GM12872 (cell line): ENCODE data around the gene WDR62.

Source experiments
- TF ChIP-seq, protein P1 (sequence below): IDR thresholded peaks from 3 replicates; pipeline ENCODE4 v1.5.1; 2011; ENCODE audit warnings: low read depth, mild to moderate bottlenecking, low read length, moderate library complexity; ENCODE audit not compliant: insufficient read depth

The WDR62 gene

DNA sequence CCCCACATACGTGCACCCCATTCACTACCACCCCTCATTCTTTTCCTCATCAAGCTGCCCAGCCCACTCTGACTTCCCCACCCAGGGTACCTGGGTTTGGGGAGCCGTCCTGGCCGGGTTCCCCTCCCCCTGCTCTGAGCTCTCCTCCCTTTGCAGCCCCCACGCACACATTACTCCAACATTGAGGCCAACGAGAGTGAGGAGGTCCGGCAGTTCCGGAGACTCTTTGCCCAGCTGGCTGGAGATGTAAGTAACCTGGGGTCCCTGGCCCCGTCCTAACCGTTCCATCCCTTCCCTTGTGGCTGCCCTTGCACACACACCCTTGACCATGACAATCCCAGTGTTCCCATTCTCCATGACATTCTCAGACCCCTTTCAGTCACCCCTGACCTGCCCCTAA is 87.8 kb downstream of the WDR62 start:
- TF ChIP-seq, protein P1, sequence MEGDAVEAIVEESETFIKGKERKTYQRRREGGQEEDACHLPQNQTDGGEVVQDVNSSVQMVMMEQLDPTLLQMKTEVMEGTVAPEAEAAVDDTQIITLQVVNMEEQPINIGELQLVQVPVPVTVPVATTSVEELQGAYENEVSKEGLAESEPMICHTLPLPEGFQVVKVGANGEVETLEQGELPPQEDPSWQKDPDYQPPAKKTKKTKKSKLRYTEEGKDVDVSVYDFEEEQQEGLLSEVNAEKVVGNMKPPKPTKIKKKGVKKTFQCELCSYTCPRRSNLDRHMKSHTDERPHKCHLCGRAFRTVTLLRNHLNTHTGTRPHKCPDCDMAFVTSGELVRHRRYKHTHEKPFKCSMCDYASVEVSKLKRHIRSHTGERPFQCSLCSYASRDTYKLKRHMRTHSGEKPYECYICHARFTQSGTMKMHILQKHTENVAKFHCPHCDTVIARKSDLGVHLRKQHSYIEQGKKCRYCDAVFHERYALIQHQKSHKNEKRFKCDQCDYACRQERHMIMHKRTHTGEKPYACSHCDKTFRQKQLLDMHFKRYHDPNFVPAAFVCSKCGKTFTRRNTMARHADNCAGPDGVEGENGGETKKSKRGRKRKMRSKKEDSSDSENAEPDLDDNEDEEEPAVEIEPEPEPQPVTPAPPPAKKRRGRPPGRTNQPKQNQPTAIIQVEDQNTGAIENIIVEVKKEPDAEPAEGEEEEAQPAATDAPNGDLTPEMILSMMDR: no peak

- TF ChIP-seq, protein P1: no peak
Measured at GRCh38 chr19:36144624-36145023, 89.9 kb downstream of the WDR62 start.

- TF ChIP-seq, protein P1: no peak
Measured at GRCh38 chr19:36149673-36150406, 95.1 kb downstream of the WDR62 start.

DNA sequence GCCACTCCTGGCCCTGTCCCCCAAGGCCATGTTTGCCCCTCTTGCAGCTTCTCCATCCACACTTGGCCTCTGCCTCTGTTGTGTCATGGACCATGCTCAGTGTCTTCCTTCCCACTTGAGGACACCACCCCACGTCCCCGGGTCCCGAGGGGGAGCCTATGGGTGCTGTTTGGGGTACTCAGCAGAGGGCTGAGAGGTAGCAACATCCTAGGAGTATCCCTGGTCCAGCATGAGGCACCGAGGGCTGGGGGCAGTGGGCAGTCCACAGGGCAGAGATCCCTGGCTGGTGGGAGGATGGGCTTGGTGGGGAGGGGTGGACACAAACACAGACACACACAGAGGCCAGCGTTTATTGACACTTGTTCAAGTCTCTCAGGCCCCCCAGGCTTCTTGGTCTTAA is 95.9 kb downstream of the WDR62 start:
- TF ChIP-seq, protein P1: no peak

DNA sequence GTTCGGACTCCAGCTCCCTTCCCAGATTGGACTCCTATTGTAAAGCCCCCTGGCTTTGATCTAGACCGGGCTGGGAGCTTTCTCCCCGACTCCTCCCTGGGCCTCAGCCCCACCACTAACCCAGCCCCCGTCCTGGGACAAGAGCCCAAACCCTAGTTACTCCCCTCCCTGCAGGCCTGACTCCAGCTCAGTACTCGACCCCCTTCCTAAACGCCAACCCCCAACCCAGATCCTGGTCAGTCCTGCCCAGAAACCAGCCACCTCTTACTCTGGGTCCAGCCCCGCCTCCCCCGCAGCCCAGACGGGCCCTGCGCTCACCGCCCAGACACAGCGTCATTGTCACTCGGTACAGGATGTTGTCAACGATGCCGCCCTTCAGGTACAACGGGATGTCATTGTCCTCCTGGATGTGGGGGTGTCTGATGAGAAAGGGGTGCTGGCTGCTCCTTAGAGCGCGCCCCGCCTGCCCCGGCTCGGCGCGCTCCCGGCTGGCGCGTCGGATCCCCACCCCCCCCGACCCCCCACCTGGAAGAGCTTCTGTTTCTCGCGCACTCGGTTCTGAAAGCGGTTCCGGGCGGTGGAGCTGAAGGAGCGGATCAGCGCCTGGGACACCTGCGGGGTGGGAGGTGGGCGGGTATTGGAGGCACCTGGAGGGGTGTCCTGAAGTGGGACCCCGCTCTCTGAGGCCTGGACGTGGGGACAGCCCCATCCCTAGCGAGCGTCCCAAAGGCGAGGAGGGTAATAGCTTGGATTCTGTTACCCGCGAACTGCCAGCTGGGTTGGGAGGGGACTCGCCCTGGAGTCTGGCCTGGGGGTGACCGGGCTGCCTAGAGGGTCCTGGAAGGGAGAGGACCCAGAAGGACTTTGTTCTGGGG is 96.7 kb downstream of the WDR62 start:
- TF ChIP-seq, protein P1: no peak

- TF ChIP-seq, protein P1: no peak
Measured at GRCh38 chr19:36152019-36152351, 97.3 kb downstream of the WDR62 start.

GRCh38 chr19:36152352-36153091 is 97.8 kb downstream of the WDR62 start, which contains the start of gene COX7A1:
TSS of gene COX7A1 (minus strand) at chr19:36152447. CDS start at chr19:36152407, 40 bp downstream.
- TF ChIP-seq, protein P1: no peak
